Neural cell (in vitro differentiated cells): Measurements from ENCODE around the gene PRIM1. TPM values are rescaled to one million over a fixed set of nuclear protein-coding genes. Genes with fewer than 3 reads are reported as not detected.
"Not testable (repeated sequence)": the region's sequence is repeated elsewhere in the genome, so short reads cannot be mapped to it uniquely, and the experiment has no call there.

ENCODE experiments used
- H2AFZ ChIP-seq: fragments of 200-600, 300-800 bp; sonication (generic), shearing (Covaris generic); 2 replicates; pipeline ENCODE4 v1.6.0; 2014; ENCODE audit warnings: low read depth, mild to moderate bottlenecking, antibody characterized with exemption, low read length, moderate library complexity
- H3F3A ChIP-seq: fragments of 200-600 bp; shearing (Covaris generic); 2 replicates; pipeline ENCODE4 v1.6.1; 2016; ENCODE audit warnings: mild to moderate bottlenecking, moderate library complexity, mixed read lengths, antibody characterized with exemption, low read length; ENCODE audit not compliant: insufficient read depth, poor library complexity, severe bottlenecking
- H3K27ac ChIP-seq: fragments of 200-600, 300-800 bp; sonication (generic), shearing (Covaris generic); 2 replicates; pipeline ENCODE4 v1.5.1; 2014; ENCODE audit warnings: mild to moderate bottlenecking, low read length, moderate library complexity
- H3K27me3 ChIP-seq: fragments of 300-800, 200-600 bp; sonication (generic), shearing (Covaris generic); 2 replicates; pipeline ENCODE4 v1.6.0; 2014; ENCODE audit warnings: mild to moderate bottlenecking, low read depth, low read length, moderate library complexity; ENCODE audit not compliant: insufficient read depth
- H3K36me3 ChIP-seq: fragments of 300-800, 200-600 bp; sonication (generic), shearing (Covaris generic); 2 replicates; pipeline ENCODE4 v1.5.1; 2014; ENCODE audit warnings: mild to moderate bottlenecking, antibody characterized with exemption, low read length, moderate library complexity; ENCODE audit not compliant: insufficient read depth
- H3K4me2 ChIP-seq: fragments of 300-800, 200-600 bp; sonication (generic), shearing (Covaris generic); 2 replicates; pipeline ENCODE4 v1.6.0; 2014; ENCODE audit warnings: mild to moderate bottlenecking, low read length
- H3K4me3 ChIP-seq: fragments of 300-800, 200-600 bp; sonication (generic), shearing (Covaris generic); 2 replicates; pipeline ENCODE4 v1.5.1; 2014; ENCODE audit warnings: mild to moderate bottlenecking, low read length, moderate library complexity
- H3K79me2 ChIP-seq: fragments of 200-600 bp; shearing (Covaris generic); replicated peaks from 2 replicates; pipeline ENCODE4 v1.6.0; 2014; ENCODE audit warnings: mild to moderate bottlenecking, low read length, moderate library complexity; ENCODE audit not compliant: insufficient read depth
- H3K9ac ChIP-seq: fragments of 300-800, 200-600 bp; sonication (generic), shearing (Covaris generic); 2 replicates; pipeline ENCODE4 v1.6.1; 2016; ENCODE audit warnings: mild to moderate bottlenecking, low read length, mixed read lengths
- H3K9me2 ChIP-seq: fragments of 200-600 bp; shearing (Covaris generic); 2 replicates; pipeline ENCODE4 v1.6.1; 2016; ENCODE audit warnings: mild to moderate bottlenecking, low read length, mixed read lengths; ENCODE audit not compliant: insufficient read depth
- H3K9me3 ChIP-seq: fragments of 200-600, 300-800 bp; sonication (generic), shearing (Covaris generic); 2 replicates; pipeline ENCODE4 v1.6.1; 2016; ENCODE audit warnings: mild to moderate bottlenecking, mixed run types, low read length, moderate library complexity, mixed read lengths
- H4K20me1 ChIP-seq: fragments of 200-600 bp; shearing (Covaris generic); 2 replicates; pipeline ENCODE4 v1.6.1; 2016; ENCODE audit warnings: mild to moderate bottlenecking, mixed run types; ENCODE audit not compliant: insufficient read depth
- EP300 ChIP-seq: fragments of 450-650 bp; conservative IDR thresholded peaks from 2 replicates; pipeline ENCODE4 v1.6.1; 2014; ENCODE audit warnings: antibody characterized with exemption, mild to moderate bottlenecking, moderate library complexity; ENCODE audit not compliant: poor library complexity, severe bottlenecking
- EZH2 ChIP-seq: fragments of 200-600, 300-800 bp; shearing (Covaris generic), sonication (generic); IDR thresholded peaks from 2 replicates; pipeline ENCODE4 v1.6.1; 2014; ENCODE audit warnings: antibody characterized with exemption, low read length, borderline replicate concordance, mild to moderate bottlenecking; ENCODE audit not compliant: insufficient read depth, poor library complexity, severe bottlenecking
- MXI1 ChIP-seq: fragments of 450-650 bp; conservative IDR thresholded peaks from 2 replicates; pipeline ENCODE4 v1.6.1; 2014; ENCODE audit warnings: antibody characterized with exemption, mild to moderate bottlenecking; ENCODE audit not compliant: poor library complexity, severe bottlenecking
- POLR2AphosphoS5 ChIP-seq: IDR thresholded peaks from 2 replicates; pipeline ENCODE4 v1.6.1; 2012
- RAD21 ChIP-seq: fragments of 450-650 bp; conservative IDR thresholded peaks from 2 replicates; pipeline ENCODE4 v1.6.1; 2014; ENCODE audit warnings: antibody characterized with exemption, mild to moderate bottlenecking, moderate library complexity
- SMC3 ChIP-seq: fragments of 450-650 bp; conservative IDR thresholded peaks from 2 replicates; pipeline ENCODE4 v1.6.1; 2014; ENCODE audit warnings: antibody characterized with exemption, mild to moderate bottlenecking, moderate library complexity; ENCODE audit not compliant: poor library complexity
- TAF1 ChIP-seq: IDR thresholded peaks from 2 replicates; pipeline ENCODE4 v1.6.1; 2012; ENCODE audit warnings: low read depth
- polyA plus RNA-seq: library from polyadenylated mRNA; depleted of rRNA; stranded (reverse); fragments of >200 nt; gene quantifications from 2 replicates; pipeline ENCODE4 v1.2.3, GENCODE V29; 2014
- TF ChIP-seq, protein P1 (sequence below): IDR thresholded peaks from 2 replicates; pipeline ENCODE4 v1.6.1; 2012; ENCODE audit warnings: borderline replicate concordance
- TF ChIP-seq, protein P2 (sequence below): fragments of 450-650 bp; IDR thresholded peaks from 2 replicates; pipeline ENCODE4 v1.5.1; 2014; ENCODE audit warnings: antibody characterized with exemption, mild to moderate bottlenecking, moderate library complexity; ENCODE audit not compliant: poor library complexity, severe bottlenecking

The PRIM1 gene
- polyA plus RNA-seq, 1 donor from 2014 or later: 36.1 TPM

- Histone ChIP-seq H3K4me3 (no peak overlapping the region), H3K36me3 (peaks cover 15% of the 10 kb centered on the region), H3K9me3 (no peaks in the 10 kb centered on the region), H2AFZ (no peak overlapping the region), H3K9me2 (no peaks in the 10 kb centered on the region), H4K20me1 (no peaks in the 10 kb centered on the region), H3K4me2 (no peak overlapping the region), H3F3A (no peaks in the 10 kb centered on the region), H3K27ac (no peak overlapping the region), H3K79me2 (no peaks in the 10 kb centered on the region), H3K9ac (no peak overlapping the region), H3K27me3 (no peaks in the 10 kb centered on the region)
- TF ChIP-seq, protein P1, sequence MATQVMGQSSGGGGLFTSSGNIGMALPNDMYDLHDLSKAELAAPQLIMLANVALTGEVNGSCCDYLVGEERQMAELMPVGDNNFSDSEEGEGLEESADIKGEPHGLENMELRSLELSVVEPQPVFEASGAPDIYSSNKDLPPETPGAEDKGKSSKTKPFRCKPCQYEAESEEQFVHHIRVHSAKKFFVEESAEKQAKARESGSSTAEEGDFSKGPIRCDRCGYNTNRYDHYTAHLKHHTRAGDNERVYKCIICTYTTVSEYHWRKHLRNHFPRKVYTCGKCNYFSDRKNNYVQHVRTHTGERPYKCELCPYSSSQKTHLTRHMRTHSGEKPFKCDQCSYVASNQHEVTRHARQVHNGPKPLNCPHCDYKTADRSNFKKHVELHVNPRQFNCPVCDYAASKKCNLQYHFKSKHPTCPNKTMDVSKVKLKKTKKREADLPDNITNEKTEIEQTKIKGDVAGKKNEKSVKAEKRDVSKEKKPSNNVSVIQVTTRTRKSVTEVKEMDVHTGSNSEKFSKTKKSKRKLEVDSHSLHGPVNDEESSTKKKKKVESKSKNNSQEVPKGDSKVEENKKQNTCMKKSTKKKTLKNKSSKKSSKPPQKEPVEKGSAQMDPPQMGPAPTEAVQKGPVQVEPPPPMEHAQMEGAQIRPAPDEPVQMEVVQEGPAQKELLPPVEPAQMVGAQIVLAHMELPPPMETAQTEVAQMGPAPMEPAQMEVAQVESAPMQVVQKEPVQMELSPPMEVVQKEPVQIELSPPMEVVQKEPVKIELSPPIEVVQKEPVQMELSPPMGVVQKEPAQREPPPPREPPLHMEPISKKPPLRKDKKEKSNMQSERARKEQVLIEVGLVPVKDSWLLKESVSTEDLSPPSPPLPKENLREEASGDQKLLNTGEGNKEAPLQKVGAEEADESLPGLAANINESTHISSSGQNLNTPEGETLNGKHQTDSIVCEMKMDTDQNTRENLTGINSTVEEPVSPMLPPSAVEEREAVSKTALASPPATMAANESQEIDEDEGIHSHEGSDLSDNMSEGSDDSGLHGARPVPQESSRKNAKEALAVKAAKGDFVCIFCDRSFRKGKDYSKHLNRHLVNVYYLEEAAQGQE: no peak
- no peak for TF ChIP-seq EZH2
- no peak for TF ChIP-seq POLR2AphosphoS5
- TF ChIP-seq SMC3: no peak
- no peak for TF ChIP-seq EP300
- no peak for TF ChIP-seq TAF1
- TF ChIP-seq MXI1: no peak
- TF ChIP-seq, protein P2, sequence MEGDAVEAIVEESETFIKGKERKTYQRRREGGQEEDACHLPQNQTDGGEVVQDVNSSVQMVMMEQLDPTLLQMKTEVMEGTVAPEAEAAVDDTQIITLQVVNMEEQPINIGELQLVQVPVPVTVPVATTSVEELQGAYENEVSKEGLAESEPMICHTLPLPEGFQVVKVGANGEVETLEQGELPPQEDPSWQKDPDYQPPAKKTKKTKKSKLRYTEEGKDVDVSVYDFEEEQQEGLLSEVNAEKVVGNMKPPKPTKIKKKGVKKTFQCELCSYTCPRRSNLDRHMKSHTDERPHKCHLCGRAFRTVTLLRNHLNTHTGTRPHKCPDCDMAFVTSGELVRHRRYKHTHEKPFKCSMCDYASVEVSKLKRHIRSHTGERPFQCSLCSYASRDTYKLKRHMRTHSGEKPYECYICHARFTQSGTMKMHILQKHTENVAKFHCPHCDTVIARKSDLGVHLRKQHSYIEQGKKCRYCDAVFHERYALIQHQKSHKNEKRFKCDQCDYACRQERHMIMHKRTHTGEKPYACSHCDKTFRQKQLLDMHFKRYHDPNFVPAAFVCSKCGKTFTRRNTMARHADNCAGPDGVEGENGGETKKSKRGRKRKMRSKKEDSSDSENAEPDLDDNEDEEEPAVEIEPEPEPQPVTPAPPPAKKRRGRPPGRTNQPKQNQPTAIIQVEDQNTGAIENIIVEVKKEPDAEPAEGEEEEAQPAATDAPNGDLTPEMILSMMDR: no peak
- TF ChIP-seq RAD21: no peak
These were observed 42.3 kb downstream of the PRIM1 start for GRCh38 chr12:56709759-56710376.

- H3K9ac ChIP-seq, H3K27ac ChIP-seq, H3K9me3 ChIP-seq, H3F3A ChIP-seq, H3K36me3 ChIP-seq, H4K20me1 ChIP-seq, H3K9me2 ChIP-seq, H3K4me3 ChIP-seq, H3K4me2 ChIP-seq, H3K27me3 ChIP-seq, H3K79me2 ChIP-seq, H2AFZ ChIP-seq: not testable (repeated sequence)
These were observed 47.6 kb downstream of the PRIM1 start for GRCh38 chr12:56704522-56704921.
